VCaP (cell line): ENCODE measurements around the gene PDCD6IP.
"Not testable (repeated sequence)": the region's sequence is repeated elsewhere in the genome, so short reads cannot be mapped to it uniquely, and the experiment has no call there.

Source experiments
- H3K27ac ChIP-seq: fragments of 450-650 bp; 2 replicates; pipeline ENCODE4 v1.5.1; 2017
- CTCF ChIP-seq: fragments of 450-650 bp; conservative IDR thresholded peaks from 2 replicates; pipeline ENCODE4 v1.5.1; 2017; ENCODE audit warnings: mild to moderate bottlenecking, moderate library complexity

PDCD6IP gene

GRCh38 chr3:33768578-33769330 is 29.7 kb upstream of the PDCD6IP start:
- H3K27ac ChIP-seq = no peak overlapping the region
- TF ChIP-seq CTCF = no peak

- TF ChIP-seq CTCF = no peak
- no peak overlapping the region for H3K27ac ChIP-seq
These were observed 24.8 kb upstream of the PDCD6IP start for GRCh38 chr3:33773637-33774036.

GRCh38 chr3:33775363-33775762 is 23.1 kb upstream of the PDCD6IP start:
- H3K27ac ChIP-seq = no peak overlapping the region
- no peak for TF ChIP-seq CTCF

- no peak overlapping the region for H3K27ac ChIP-seq
- no peak for TF ChIP-seq CTCF
These were observed 20.4 kb upstream of the PDCD6IP start for GRCh38 chr3:33777996-33778395.

GRCh38 chr3:33779751-33780150 is 18.7 kb upstream of the PDCD6IP start:
- TF ChIP-seq CTCF = no peak
- H3K27ac ChIP-seq = no peak overlapping the region

- not testable (repeated sequence) for H3K27ac ChIP-seq
These were observed 17.0 kb upstream of the PDCD6IP start for GRCh38 chr3:33781413-33781812.

- TF ChIP-seq CTCF = no peak
- H3K27ac ChIP-seq = peak overlapping the region; percentile 17; the same call in 1 of the 2 replicates
These were observed 11.7 kb upstream of the PDCD6IP start for GRCh38 chr3:33786565-33787327.
